ENCODE data around the gene MTERF1. TPM values are rescaled to one million over a fixed set of nuclear protein-coding genes. Genes with fewer than 3 reads are reported as not detected.

Gene MTERF1, protein sequence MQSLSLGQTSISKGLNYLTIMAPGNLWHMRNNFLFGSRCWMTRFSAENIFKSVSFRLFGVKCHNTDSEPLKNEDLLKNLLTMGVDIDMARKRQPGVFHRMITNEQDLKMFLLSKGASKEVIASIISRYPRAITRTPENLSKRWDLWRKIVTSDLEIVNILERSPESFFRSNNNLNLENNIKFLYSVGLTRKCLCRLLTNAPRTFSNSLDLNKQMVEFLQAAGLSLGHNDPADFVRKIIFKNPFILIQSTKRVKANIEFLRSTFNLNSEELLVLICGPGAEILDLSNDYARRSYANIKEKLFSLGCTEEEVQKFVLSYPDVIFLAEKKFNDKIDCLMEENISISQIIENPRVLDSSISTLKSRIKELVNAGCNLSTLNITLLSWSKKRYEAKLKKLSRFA
- total RNA-seq, result 10 to 100 TPM; 17.8 to 21.4 (median 18.9) TPM

DNA sequence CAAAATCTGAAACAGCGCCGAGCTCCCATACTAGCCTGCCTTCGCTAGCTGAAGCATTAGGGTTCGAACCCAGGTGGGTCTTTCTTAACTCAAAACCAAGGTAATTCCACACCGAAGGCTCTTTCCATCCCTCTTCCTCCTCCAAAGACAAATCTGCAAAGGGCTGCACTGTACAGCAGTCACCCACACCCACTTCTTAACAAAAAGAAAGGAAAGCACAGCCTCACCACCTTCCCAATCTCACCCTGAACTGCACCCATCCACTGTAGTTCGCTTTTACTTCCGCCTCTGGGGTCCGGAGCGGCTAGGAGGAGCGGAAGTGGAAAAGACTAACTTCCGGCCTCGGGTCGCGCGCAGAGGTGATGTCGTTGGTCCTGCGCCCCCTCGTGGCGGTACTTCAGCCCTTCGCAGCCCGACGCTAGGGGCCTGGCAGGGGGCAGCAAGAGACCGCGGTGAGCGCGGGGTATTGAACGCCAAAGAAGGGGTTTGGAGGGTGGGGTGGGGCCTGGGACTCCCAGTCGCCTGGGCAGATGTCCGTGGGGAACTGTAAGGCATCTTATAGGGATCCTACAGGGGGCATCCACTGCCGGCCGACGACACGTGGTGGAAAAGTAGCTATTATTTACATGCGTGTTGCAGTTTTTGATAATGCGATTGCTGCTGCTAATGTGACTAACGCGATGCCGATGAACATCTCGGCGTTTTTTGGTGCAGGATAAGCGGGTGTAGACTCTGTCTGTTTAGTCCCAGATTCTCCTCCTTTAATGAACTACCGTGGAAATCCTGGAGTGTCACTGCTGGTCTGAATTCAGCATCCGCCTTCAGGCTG, at the start of gene MTERF1:
Gene MTERF1, minus strand, starts transcription at position 290 of the 829 bp plus-strand sequence. CDS start 619 bp downstream, outside the sequence.
- Mint-ChIP-seq H3K9me3 (no peaks in the 10 kb centered on the region), H3K4me3 (peak within 1 kb of the TSS; percentile 92), H3K36me3 (ENCODE audit: insufficient read depth) (peaks cover 22% of the 10 kb centered on the region), H3K27me3 (ENCODE audit: low read depth) (no peaks in the 10 kb centered on the region), H3K4me1 (ENCODE audit: low read depth) (peaks cover 32% of the 10 kb centered on the region)
- DNase-seq, result peak; percentile 92
- ATAC-seq, result peak; percentile 97 to 98

DNA sequence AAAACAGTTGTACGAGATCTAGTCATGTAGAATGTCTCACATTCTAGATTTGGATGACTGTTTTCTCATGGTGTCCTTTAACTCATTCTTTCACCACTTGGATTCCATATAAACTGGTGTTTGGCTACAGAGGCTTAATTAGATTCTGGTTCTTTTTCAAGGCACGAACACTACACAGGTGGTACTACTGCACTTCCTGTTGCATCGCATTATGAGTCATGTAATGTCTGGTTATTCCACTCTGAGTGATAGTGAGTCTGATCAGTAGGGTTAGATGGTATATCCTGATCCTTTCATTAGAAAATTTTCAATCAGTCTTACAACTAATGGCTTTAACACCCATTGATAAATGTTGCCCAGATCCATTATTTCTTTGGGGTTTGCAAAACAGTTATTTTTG, 49.0 kb upstream of the MTERF1 start:
- DNase-seq (no peak), ATAC-seq (peak in 1 of 2 donors; percentile 62)
- H3K4me1 Mint-ChIP-seq (ENCODE audit: low read depth), result no peaks in the 10 kb centered on the region
- H3K36me3 Mint-ChIP-seq (ENCODE audit: insufficient read depth), result no peaks in the 10 kb centered on the region
- peaks cover 4% of the 10 kb centered on the region for H3K9me3 Mint-ChIP-seq
- H3K4me3 Mint-ChIP-seq, result no peak overlapping the region
- H3K27me3 Mint-ChIP-seq (ENCODE audit: low read depth), result peaks cover 16% of the 10 kb centered on the region

DNA sequence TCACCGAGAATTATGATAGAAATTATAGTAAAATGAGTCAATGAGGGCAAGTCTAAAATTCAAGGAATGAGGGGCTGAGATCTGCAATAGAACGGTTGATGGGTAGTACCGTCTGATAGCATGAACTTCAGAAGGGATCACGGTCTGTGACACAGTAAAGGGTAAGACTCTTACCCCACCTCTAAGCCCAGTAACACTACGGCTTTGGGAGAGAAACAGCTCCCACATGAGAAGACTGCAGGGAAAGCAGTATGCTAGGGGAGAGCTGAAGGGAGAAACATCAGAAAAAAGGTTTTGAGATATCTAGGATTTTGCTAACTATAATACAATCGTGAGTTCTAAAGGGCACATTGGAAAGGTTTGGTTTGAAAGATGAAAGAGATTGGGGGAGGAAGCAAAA, 47.4 kb upstream of the MTERF1 start:
- DNase-seq (no peak), ATAC-seq (no peak)
- no peak overlapping the region for H3K4me3 Mint-ChIP-seq
- H3K36me3 Mint-ChIP-seq (ENCODE audit: insufficient read depth), result no peaks in the 10 kb centered on the region
- H3K9me3 Mint-ChIP-seq, result peaks cover 4% of the 10 kb centered on the region
- peaks cover 20% of the 10 kb centered on the region for H3K27me3 Mint-ChIP-seq (ENCODE audit: low read depth)
- no peaks in the 10 kb centered on the region for H3K4me1 Mint-ChIP-seq (ENCODE audit: low read depth)

- Mint-ChIP-seq H3K36me3 (ENCODE audit: insufficient read depth) (no peaks in the 10 kb centered on the region), H3K4me3 (no peak overlapping the region), H3K27me3 (ENCODE audit: low read depth) (peaks cover 23% of the 10 kb centered on the region), H3K4me1 (ENCODE audit: low read depth) (no peaks in the 10 kb centered on the region), H3K9me3 (peaks cover under 1% of the 10 kb centered on the region)
- ATAC-seq (no peak), DNase-seq (no peak)
These were observed 42.4 kb upstream of the MTERF1 start for GRCh38 chr7:91922857-91923256.

DNA sequence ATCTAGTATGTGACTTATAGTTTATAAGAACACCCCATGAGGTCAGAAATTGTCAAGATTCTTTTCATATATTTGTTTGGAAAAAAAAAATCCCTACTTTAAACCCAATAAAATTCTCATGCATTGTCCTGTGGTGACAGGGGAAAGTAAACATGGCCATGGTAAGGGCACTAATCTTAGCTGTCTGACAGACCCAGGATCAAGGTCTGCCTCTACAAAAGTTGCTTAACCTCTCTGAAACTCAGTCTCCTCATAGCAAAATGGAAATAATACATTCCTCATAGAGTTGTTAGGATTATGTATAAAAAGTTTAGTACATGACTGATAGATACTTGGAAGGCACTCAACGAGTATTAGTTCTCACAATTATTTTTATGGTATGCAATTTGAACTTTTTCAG, 37.9 kb upstream of the MTERF1 start:
- peaks cover 2% of the 10 kb centered on the region for H3K4me1 Mint-ChIP-seq (ENCODE audit: low read depth)

GRCh38 chr7:91916051-91916440, 35.5 kb upstream of the MTERF1 start:
- Mint-ChIP-seq H3K9me3 (no peaks in the 10 kb centered on the region), H3K27me3 (ENCODE audit: low read depth) (peaks cover 9% of the 10 kb centered on the region), H3K4me3 (no peak overlapping the region)

More for the DNA sequence above, 37.9 kb upstream of the MTERF1 start:
- Mint-ChIP-seq H3K27me3 (ENCODE audit: low read depth) (peaks cover 11% of the 10 kb centered on the region), H3K9me3 (no peaks in the 10 kb centered on the region), H3K36me3 (ENCODE audit: insufficient read depth) (no peaks in the 10 kb centered on the region), H3K4me3 (no peak overlapping the region)
- ATAC-seq, result no peak
- DNase-seq, result no peak

DNA sequence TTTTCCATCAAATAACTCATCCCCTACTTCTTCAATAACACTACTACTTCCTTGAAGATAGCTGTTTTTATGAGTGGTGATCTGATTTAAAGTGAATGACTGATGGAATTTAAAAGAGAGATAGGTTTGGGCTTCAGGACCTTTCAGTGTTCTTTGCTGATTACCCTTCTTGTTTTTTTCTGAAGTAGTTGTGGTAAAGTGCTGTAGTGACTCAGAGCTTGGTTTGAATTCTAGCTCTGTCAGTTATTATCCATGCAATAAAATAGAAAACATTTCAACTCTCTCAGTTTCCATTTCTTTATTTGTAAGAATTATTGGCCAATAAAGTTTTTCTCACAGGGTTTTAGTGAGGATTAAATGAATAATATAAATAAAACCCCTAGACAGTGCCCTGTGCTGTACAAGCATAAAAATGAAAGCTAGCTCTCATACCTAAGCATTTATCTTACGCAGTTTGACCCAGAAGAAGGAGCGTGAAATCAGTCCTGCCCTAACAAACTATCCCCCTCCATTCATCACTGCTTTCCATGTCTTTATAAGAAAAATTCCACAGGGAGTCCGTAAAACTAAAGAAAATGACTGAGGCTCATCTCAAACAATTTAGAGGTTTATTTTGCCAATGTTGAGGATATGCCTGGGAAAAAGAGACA, 35.0 kb upstream of the MTERF1 start:
- no peak for ATAC-seq
- Mint-ChIP-seq H3K4me3 (no peak overlapping the region), H3K36me3 (ENCODE audit: insufficient read depth) (no peaks in the 10 kb centered on the region), H3K9me3 (no peaks in the 10 kb centered on the region), H3K4me1 (ENCODE audit: low read depth) (peaks cover 3% of the 10 kb centered on the region), H3K27me3 (ENCODE audit: low read depth) (peaks cover 9% of the 10 kb centered on the region)
- no peak for DNase-seq

More at GRCh38 chr7:91916051-91916440, 35.5 kb upstream of the MTERF1 start:
- ATAC-seq (no peak), DNase-seq (no peak)
- Mint-ChIP-seq H3K4me1 (ENCODE audit: low read depth) (peaks cover 3% of the 10 kb centered on the region), H3K36me3 (ENCODE audit: insufficient read depth) (no peaks in the 10 kb centered on the region)

DNA sequence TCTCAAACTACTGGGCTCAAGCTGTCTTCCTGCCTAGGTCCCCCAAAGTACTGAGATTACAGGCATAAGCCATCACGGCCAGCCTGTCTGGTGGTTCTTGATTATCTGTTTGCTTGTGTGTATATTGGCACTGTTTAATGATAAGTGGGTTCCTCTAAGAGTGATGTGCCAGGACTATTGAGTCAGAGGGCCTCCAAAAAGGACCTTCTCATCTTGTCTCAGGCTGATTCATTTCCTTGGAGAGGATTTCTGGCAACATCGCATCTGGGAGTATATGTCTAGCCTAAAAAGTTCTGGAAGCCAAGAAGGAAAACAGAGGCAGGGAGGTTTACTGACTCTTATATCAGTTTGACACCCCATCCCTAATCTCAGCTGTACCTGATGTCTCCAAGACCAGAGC, 33.1 kb upstream of the MTERF1 start:
- peaks cover 3% of the 10 kb centered on the region for H3K4me1 Mint-ChIP-seq (ENCODE audit: low read depth)
- no peaks in the 10 kb centered on the region for H3K36me3 Mint-ChIP-seq (ENCODE audit: insufficient read depth)
- ATAC-seq (no peak), DNase-seq (no peak)
- H3K27me3 Mint-ChIP-seq (ENCODE audit: low read depth), result peaks cover 8% of the 10 kb centered on the region
- H3K4me3 Mint-ChIP-seq, result no peak overlapping the region
- H3K9me3 Mint-ChIP-seq, result no peaks in the 10 kb centered on the region

GRCh38 chr7:91912494-91912893, 32.0 kb upstream of the MTERF1 start:
- Mint-ChIP-seq H3K9me3 (no peaks in the 10 kb centered on the region), H3K4me3 (no peak overlapping the region), H3K27me3 (ENCODE audit: low read depth) (peaks cover 10% of the 10 kb centered on the region), H3K4me1 (ENCODE audit: low read depth) (peaks cover 3% of the 10 kb centered on the region), H3K36me3 (ENCODE audit: insufficient read depth) (no peaks in the 10 kb centered on the region)
- DNase-seq (no peak), ATAC-seq (no peak)

GRCh38 chr7:91911121-91911520, 30.6 kb upstream of the MTERF1 start:
- Mint-ChIP-seq H3K9me3 (no peaks in the 10 kb centered on the region), H3K36me3 (ENCODE audit: insufficient read depth) (no peaks in the 10 kb centered on the region), H3K4me3 (no peak overlapping the region), H3K27me3 (ENCODE audit: low read depth) (peaks cover 10% of the 10 kb centered on the region), H3K4me1 (ENCODE audit: low read depth) (peaks cover 3% of the 10 kb centered on the region)
- DNase-seq, result no peak
- ATAC-seq, result no peak

- Mint-ChIP-seq H3K4me1 (ENCODE audit: low read depth) (peaks cover 3% of the 10 kb centered on the region), H3K36me3 (ENCODE audit: insufficient read depth) (no peaks in the 10 kb centered on the region), H3K27me3 (ENCODE audit: low read depth) (peaks cover 10% of the 10 kb centered on the region), H3K9me3 (no peaks in the 10 kb centered on the region), H3K4me3 (no peak overlapping the region)
- DNase-seq, result no peak
- no peak for ATAC-seq
These were observed 29.7 kb upstream of the MTERF1 start for GRCh38 chr7:91910171-91910570.

GRCh38 chr7:91899563-91899962, 19.1 kb upstream of the MTERF1 start:
- no peak for ATAC-seq
- H3K9me3 Mint-ChIP-seq, result no peaks in the 10 kb centered on the region
- no peaks in the 10 kb centered on the region for H3K4me1 Mint-ChIP-seq (ENCODE audit: low read depth)
- H3K27me3 Mint-ChIP-seq (ENCODE audit: low read depth), result peaks cover 3% of the 10 kb centered on the region
- H3K36me3 Mint-ChIP-seq (ENCODE audit: insufficient read depth), result no peaks in the 10 kb centered on the region
- no peak overlapping the region for H3K4me3 Mint-ChIP-seq
- no peak for DNase-seq

DNA sequence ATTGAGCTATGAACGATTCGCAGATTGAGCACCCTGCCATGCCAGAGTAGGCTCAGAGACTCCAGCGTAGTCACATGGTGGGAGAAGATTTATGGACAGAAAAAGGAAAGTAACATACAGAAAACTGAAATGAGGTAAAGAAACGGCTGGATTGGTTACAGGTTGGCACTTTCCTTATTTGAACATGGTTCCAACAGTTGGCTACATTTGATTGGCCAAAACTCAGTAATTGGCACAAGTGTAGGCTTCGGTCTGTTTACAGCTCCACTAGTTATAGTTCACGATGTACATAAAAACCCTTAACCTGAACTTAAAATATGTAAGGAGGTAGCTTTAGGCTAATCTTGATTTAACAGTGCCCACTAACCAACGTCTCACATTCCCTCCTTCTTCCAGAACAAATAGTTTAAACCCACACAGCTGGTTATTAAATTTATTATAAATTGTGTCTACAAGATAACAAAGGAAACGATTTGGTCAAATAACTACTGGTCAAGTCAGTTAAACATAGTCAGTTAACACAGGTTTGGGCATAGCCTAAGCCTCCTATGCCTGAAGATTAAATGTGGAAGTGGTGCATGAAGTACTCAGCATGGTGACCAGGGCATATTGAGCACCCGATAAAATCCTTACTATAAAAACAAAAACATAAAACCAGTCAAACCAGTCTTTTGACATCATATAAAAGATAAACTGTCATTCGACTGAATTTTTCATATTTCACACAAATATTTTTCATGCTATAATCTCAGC, 17.9 kb upstream of the MTERF1 start:
- Mint-ChIP-seq H3K36me3 (ENCODE audit: insufficient read depth) (no peaks in the 10 kb centered on the region), H3K27me3 (ENCODE audit: low read depth) (peaks cover 4% of the 10 kb centered on the region), H3K4me3 (no peak overlapping the region), H3K4me1 (ENCODE audit: low read depth) (no peaks in the 10 kb centered on the region), H3K9me3 (no peaks in the 10 kb centered on the region)
- DNase-seq (no peak), ATAC-seq (no peak)
